IMR-90 (cell line): ENCODE data around the gene STAU1. TPM values are rescaled to one million over a fixed set of nuclear protein-coding genes. Genes with fewer than 3 reads are reported as not detected.
A peak's percentile ranks its signal among the peaks of the same experiment; 100 is the strongest.

Experiments used
- ATAC-seq: fragments of 200-7000 bp; cut with Tn5 transposase; 2 replicates; pipeline ENCODE4 v1.9.1; 2020; ENCODE audit warnings: low read depth, mild to moderate bottlenecking, moderate library complexity
- BruUV-seq: library from RNA; stranded (reverse); fragments of 400-500 nt; replicated peaks from 2 replicates; lab custom pipeline; 2021; lab: Mats Ljungman, UMichigan
- CTCF ChIA-PET: fragments of 300-600 bp; formaldehyde crosslinking; extraction: SDS; loops from one replicate; lab custom pipeline; 2021; ENCODE audit warnings: antibody characterized with exemption; lab: Yijun Ruan, JAX
- POLR2A ChIA-PET: fragments of 300-600 bp; sonication (Branson Sonifier 250); formaldehyde crosslinking; loops from one replicate; lab custom pipeline; 2022; ENCODE audit warnings: antibody characterized with exemption; ENCODE audit not compliant: unreplicated experiment; lab: Charles Lee
- DNase-seq: peaks from one replicate; pipeline ENCODE4 v3.0.0; 2013
- H2AFZ ChIP-seq: replicated peaks from 2 replicates; pipeline ENCODE3; 2013; ENCODE audit warnings: low read length, mild to moderate bottlenecking; ENCODE audit not compliant: poor library complexity
- H2AK5ac ChIP-seq: 2 replicates; pipeline ENCODE4 v1.6.1; 2013; ENCODE audit warnings: low read depth, low read length, inconsistent platforms
- H2AK9ac ChIP-seq: replicated peaks from 2 replicates; pipeline ENCODE3; 2013; ENCODE audit warnings: mild to moderate bottlenecking, low read depth, low read length, moderate library complexity; ENCODE audit not compliant: poor library complexity
- H2BK120ac ChIP-seq: 2 replicates; pipeline ENCODE4 v1.6.1; 2013; ENCODE audit warnings: low read depth, low read length, inconsistent platforms
- H2BK15ac ChIP-seq: 3 replicates; pipeline ENCODE4 v1.6.1; 2013; ENCODE audit warnings: low read depth, low read length, inconsistent platforms
- H2BK20ac ChIP-seq: 2 replicates; pipeline ENCODE4 v1.6.1; 2013; ENCODE audit warnings: low read depth, mild to moderate bottlenecking, inconsistent platforms, low read length, moderate library complexity
- H2BK5ac ChIP-seq: 2 replicates; pipeline ENCODE4 v1.6.1; 2013; ENCODE audit warnings: mild to moderate bottlenecking, low read depth, low read length, inconsistent platforms; ENCODE audit not compliant: poor library complexity, severe bottlenecking
- H3K14ac ChIP-seq: replicated peaks from 2 replicates; pipeline ENCODE4 v1.6.1; 2013; ENCODE audit warnings: low read depth, low read length, inconsistent platforms
- H3K18ac ChIP-seq: 2 replicates; pipeline ENCODE4 v1.6.1; 2013; ENCODE audit warnings: low read depth, low read length, control low read depth
- H3K23ac ChIP-seq: 2 replicates; pipeline ENCODE4 v1.6.1; 2013; ENCODE audit warnings: low read depth, low read length, inconsistent platforms
- H3K27ac ChIP-seq: 2 replicates; pipeline ENCODE4 v1.5.1; 2013; ENCODE audit warnings: mild to moderate bottlenecking, control low read depth, low read length; ENCODE audit not compliant: insufficient read depth
- H3K27me3 ChIP-seq: 2 replicates; pipeline ENCODE4 v1.6.1; 2013; ENCODE audit warnings: low read length; ENCODE audit not compliant: control insufficient read depth, insufficient read depth
- H3K36me3 ChIP-seq: 2 replicates; pipeline ENCODE4 v1.6.1; 2013; ENCODE audit warnings: low read length, mixed read lengths; ENCODE audit not compliant: control insufficient read depth, insufficient read depth
- H3K4ac ChIP-seq: 2 replicates; pipeline ENCODE4 v1.6.1; 2013; ENCODE audit warnings: low read depth, low read length, inconsistent platforms
- H3K4me1 ChIP-seq: 2 replicates; pipeline ENCODE4 v1.6.1; 2013; ENCODE audit warnings: low read length, mixed read lengths; ENCODE audit not compliant: control insufficient read depth, insufficient read depth
- H3K4me2 ChIP-seq: 2 replicates; pipeline ENCODE4 v1.6.1; 2013; ENCODE audit warnings: low read depth, mild to moderate bottlenecking, control low read depth, low read length, moderate library complexity
- H3K4me3 ChIP-seq: 2 replicates; pipeline ENCODE4 v1.5.1; 2013; ENCODE audit warnings: low read depth, mild to moderate bottlenecking, control low read depth, low read length, moderate library complexity; ENCODE audit not compliant: insufficient read depth
- H3K56ac ChIP-seq: 2 replicates; pipeline ENCODE4 v1.6.1; 2013; ENCODE audit warnings: low read length, inconsistent platforms; ENCODE audit not compliant: insufficient read depth; ENCODE audit errors: extremely low read depth
- H3K79me1 ChIP-seq, 2 experiments: 2 replicates each; pipeline ENCODE4 v1.6.1; 2013; ENCODE audit warnings: low read length in 2 of 2, inconsistent platforms in 1 of 2, low read depth in 1 of 2
- H3K9ac ChIP-seq: 2 replicates; pipeline ENCODE4 v1.6.1; 2013; ENCODE audit warnings: low read depth, low read length, control low read depth
- H3K9me1 ChIP-seq: 2 replicates; pipeline ENCODE4 v1.6.1; 2013; ENCODE audit warnings: low read length, inconsistent platforms; ENCODE audit not compliant: insufficient read depth
- H3K9me3 ChIP-seq: 2 replicates; pipeline ENCODE4 v1.6.1; 2013; ENCODE audit warnings: low read length; ENCODE audit not compliant: control insufficient read depth, insufficient read depth
- H4K20me1 ChIP-seq: 2 replicates; pipeline ENCODE4 v1.6.1; 2013; ENCODE audit warnings: low read length, inconsistent platforms; ENCODE audit not compliant: insufficient read depth
- H4K5ac ChIP-seq: 2 replicates; pipeline ENCODE4 v1.6.1; 2013; ENCODE audit warnings: mild to moderate bottlenecking, low read depth, low read length, control low read depth
- H4K8ac ChIP-seq, 2 experiments: 2 replicates each; pipeline ENCODE4 v1.6.1; 2013; ENCODE audit warnings: low read depth in 2 of 2, low read length in 2 of 2, control low read depth in 1 of 2, inconsistent platforms in 1 of 2
- H4K91ac ChIP-seq: 2 replicates; pipeline ENCODE4 v1.6.1; 2013; ENCODE audit warnings: low read depth, low read length, inconsistent platforms; ENCODE audit not compliant: insufficient read depth
- BHLHE40 ChIP-seq: fragments of 150-350 bp; IDR thresholded peaks from 2 replicates; pipeline ENCODE4 v1.6.1; 2016; ENCODE audit warnings: mild to moderate bottlenecking, low read depth, low read length
- CEBPB ChIP-seq: IDR thresholded peaks from 2 replicates; pipeline ENCODE4 v1.6.1; 2012; ENCODE audit warnings: low read depth, low read length, improper control_type of control experiment
- CHD1 ChIP-seq: IDR thresholded peaks from 2 replicates; pipeline ENCODE4 v1.6.1; 2012; ENCODE audit warnings: low read depth, low read length, improper control_type of control experiment
- MAFK ChIP-seq: IDR thresholded peaks from 2 replicates; pipeline ENCODE4 v1.6.1; 2012; ENCODE audit warnings: low read depth, low read length, improper control_type of control experiment
- MAZ ChIP-seq: IDR thresholded peaks from 2 replicates; pipeline ENCODE4 v1.6.1; 2012; ENCODE audit warnings: low read depth, mild to moderate bottlenecking, low read length, improper control_type of control experiment, moderate library complexity, borderline replicate concordance
- MXI1 ChIP-seq: IDR thresholded peaks from 2 replicates; pipeline ENCODE4 v1.6.1; 2012; ENCODE audit warnings: low read depth, mild to moderate bottlenecking, low read length, moderate library complexity, borderline replicate concordance
- NFE2L2 ChIP-seq: fragments of 150-350 bp; IDR thresholded peaks from 2 replicates; pipeline ENCODE4 v1.6.1; 2016; ENCODE audit warnings: low read depth, mild to moderate bottlenecking, low read length
- RAD21 ChIP-seq: IDR thresholded peaks from 2 replicates; pipeline ENCODE4 v1.6.1; 2012; ENCODE audit warnings: low read length, improper control_type of control experiment
- SMC3 ChIP-seq: fragments of 150-350 bp; IDR thresholded peaks from 2 replicates; pipeline ENCODE4 v1.6.1; 2016; ENCODE audit warnings: low read depth, mild to moderate bottlenecking, antibody characterized with exemption, low read length, moderate library complexity
- WGBS, 2 experiments: methylation state at CpG; one replicate each; pipeline versions ENCODE4 v1.1.5 to v1.1.7; 2013; ENCODE audit warnings: missing lambda C conversion rate in 2 of 2; ENCODE audit not compliant: insufficient read length in 1 of 2; ENCODE audit errors: extremely low coverage in 2 of 2; 5-methylcytosine and 5-hydroxymethylcytosine counted together
- dilution Hi-C: fragments of 300-500 bp; cut with HindIII; formaldehyde crosslinking; loops from one replicate; pipeline ENCODE4 v1.14.3; 2018; ENCODE audit warnings: low sequenced_read_pairs; ENCODE audit not compliant: unreplicated experiment
- in situ Hi-C: fragments of 300-500 bp; cut with MboI; formaldehyde crosslinking; loops from 3 replicates; pipeline ENCODE4 v1.14.3; 2019; ENCODE audit warnings: low sequenced_read_pairs, inconsistent platforms, mixed read lengths
- intact Hi-C: fragments of 100-400 bp; cut with micrococcal nuclease; formaldehyde crosslinking; loops from 2 replicates; pipeline ENCODE4 v1.10.0; 2022
- polyA plus RNA-seq, 3 experiments: library from polyadenylated mRNA; depleted of rRNA; stranded (reverse); fragments of >200 nt; gene quantifications; 2 replicates each; pipeline ENCODE4 v1.2.3, GENCODE V29; 2012; ENCODE audit warnings: low replicate concordance in 1 of 3
- total RNA-seq: library from RNA; depleted of rRNA; stranded (reverse); fragments of >200 nt; gene quantifications from 2 replicates; pipeline ENCODE4 v1.2.3, GENCODE V29; 2012
- TF ChIP-seq, protein P1 (sequence below): fragments of 150-350 bp; IDR thresholded peaks from 2 replicates; pipeline ENCODE4 v1.6.1; 2016; ENCODE audit warnings: low read depth, mild to moderate bottlenecking, low read length, moderate library complexity, borderline replicate concordance
- TF ChIP-seq, protein P2 (sequence below): fragments of 150-350 bp; IDR thresholded peaks from 2 replicates; pipeline ENCODE4 v1.6.1; 2017; ENCODE audit warnings: mild to moderate bottlenecking, antibody characterized with exemption, low read length, low read depth
- TF ChIP-seq, protein P3 (sequence below): conservative IDR thresholded peaks from 2 replicates; pipeline ENCODE4 v1.5.1; 2012; ENCODE audit warnings: mild to moderate bottlenecking, low read depth, low read length, improper control_type of control experiment

Gene STAU1
- total and polyA plus RNA-seq, 2 of the 4 experiments (the other 2 are of a cell fraction), result 35.3 to 50.3 TPM

DNA sequence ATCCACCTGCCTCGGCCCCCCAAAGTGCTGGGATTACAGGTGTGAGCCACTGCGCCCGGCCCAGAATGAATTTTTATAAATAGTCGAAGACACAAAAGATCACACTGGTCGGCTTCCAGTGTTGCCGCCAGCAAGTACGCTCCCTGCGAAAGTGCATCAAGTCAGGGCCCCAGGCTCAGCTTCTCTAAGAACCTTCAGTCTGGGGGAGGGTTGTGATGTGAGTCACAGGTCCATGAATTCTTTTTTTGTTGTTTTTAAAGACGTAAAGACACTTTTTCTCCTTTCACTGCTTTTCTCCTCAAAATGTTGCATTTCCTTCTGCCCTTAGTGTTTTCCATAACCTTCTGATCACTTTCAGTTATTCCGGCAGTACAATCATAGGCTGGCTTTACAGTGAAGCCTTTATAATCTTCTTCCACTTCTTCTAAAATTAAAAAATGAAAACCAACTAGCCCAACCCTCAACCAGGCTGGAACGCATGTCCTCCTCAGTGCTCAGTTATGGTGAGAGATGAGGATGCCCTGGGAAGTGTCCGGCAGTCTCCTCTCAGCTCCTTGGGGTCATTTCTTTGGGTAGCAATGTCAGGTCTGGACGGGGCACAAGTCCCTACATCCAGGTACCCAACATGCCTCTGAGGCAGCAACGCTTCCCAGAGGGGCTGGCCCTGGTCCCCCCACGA is 75.4 kb downstream of the STAU1 start:
- H3K36me3 ChIP-seq, result peaks cover 28% of the 10 kb centered on the region
- no peak overlapping the region for H2AK9ac ChIP-seq
- peaks cover 2% of the 10 kb centered on the region for H3K4me1 ChIP-seq
- H3K4ac ChIP-seq, result no peak overlapping the region
- H3K4me2 ChIP-seq, result no peak overlapping the region
- CTCF ChIA-PET, result interaction anchor here (0.6 kb wide), 1 partner anchor 75 kb away, joined by 5 read pairs; no protein-coding TSS in a partner anchor
- no TSS peak for BruUV-seq
- H2BK15ac ChIP-seq, result no peak overlapping the region
- H3K27ac ChIP-seq, result no peak overlapping the region
- peaks cover 14% of the 10 kb centered on the region for H3K9me1 ChIP-seq
- TF ChIP-seq RAD21 (no peak), CEBPB (no peak), SMC3 (no peak), MAZ (no peak), MXI1 (no peak), MAFK (no peak), NFE2L2 (no peak), CHD1 (no peak), BHLHE40 (no peak)
- TF ChIP-seq, protein P1, sequence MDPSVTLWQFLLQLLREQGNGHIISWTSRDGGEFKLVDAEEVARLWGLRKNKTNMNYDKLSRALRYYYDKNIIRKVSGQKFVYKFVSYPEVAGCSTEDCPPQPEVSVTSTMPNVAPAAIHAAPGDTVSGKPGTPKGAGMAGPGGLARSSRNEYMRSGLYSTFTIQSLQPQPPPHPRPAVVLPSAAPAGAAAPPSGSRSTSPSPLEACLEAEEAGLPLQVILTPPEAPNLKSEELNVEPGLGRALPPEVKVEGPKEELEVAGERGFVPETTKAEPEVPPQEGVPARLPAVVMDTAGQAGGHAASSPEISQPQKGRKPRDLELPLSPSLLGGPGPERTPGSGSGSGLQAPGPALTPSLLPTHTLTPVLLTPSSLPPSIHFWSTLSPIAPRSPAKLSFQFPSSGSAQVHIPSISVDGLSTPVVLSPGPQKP, result no peak
- TF ChIP-seq, protein P2, sequence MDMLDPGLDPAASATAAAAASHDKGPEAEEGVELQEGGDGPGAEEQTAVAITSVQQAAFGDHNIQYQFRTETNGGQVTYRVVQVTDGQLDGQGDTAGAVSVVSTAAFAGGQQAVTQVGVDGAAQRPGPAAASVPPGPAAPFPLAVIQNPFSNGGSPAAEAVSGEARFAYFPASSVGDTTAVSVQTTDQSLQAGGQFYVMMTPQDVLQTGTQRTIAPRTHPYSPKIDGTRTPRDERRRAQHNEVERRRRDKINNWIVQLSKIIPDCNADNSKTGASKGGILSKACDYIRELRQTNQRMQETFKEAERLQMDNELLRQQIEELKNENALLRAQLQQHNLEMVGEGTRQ, result no peak
- TF ChIP-seq, protein P3, sequence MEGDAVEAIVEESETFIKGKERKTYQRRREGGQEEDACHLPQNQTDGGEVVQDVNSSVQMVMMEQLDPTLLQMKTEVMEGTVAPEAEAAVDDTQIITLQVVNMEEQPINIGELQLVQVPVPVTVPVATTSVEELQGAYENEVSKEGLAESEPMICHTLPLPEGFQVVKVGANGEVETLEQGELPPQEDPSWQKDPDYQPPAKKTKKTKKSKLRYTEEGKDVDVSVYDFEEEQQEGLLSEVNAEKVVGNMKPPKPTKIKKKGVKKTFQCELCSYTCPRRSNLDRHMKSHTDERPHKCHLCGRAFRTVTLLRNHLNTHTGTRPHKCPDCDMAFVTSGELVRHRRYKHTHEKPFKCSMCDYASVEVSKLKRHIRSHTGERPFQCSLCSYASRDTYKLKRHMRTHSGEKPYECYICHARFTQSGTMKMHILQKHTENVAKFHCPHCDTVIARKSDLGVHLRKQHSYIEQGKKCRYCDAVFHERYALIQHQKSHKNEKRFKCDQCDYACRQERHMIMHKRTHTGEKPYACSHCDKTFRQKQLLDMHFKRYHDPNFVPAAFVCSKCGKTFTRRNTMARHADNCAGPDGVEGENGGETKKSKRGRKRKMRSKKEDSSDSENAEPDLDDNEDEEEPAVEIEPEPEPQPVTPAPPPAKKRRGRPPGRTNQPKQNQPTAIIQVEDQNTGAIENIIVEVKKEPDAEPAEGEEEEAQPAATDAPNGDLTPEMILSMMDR, result no peak
- no peak overlapping the region for H2AK5ac ChIP-seq
- ATAC-seq (peak; percentile 52), DNase-seq (peak; percentile 59)
- H3K18ac ChIP-seq, result no peak overlapping the region
- H2AFZ ChIP-seq, result no peak overlapping the region
- H2BK20ac ChIP-seq, result no peak overlapping the region
- peaks cover 4% of the 10 kb centered on the region for H4K20me1 ChIP-seq
- no peaks in the 10 kb centered on the region for H3K27me3 ChIP-seq
- POLR2A ChIA-PET, result no interaction called here
- no peak overlapping the region for H4K8ac ChIP-seq
- H3K4me3 ChIP-seq, result no peak overlapping the region
- H4K91ac ChIP-seq, result no peak overlapping the region
- dilution Hi-C loops (no loop called here), in situ Hi-C loops (no loop called here), intact Hi-C loops (no loop called here)
- no peak overlapping the region for H3K9ac ChIP-seq
- peaks cover 0 to 32% of the 10 kb centered on the region in 2 experiments; a peak in 3 of 4 replicates for H3K79me1 ChIP-seq
- no peak overlapping the region for H3K23ac ChIP-seq
- no peak overlapping the region for H4K5ac ChIP-seq
- H2BK5ac ChIP-seq, result no peak overlapping the region
- H3K56ac ChIP-seq, result no peak overlapping the region
- H3K14ac ChIP-seq, result no peak overlapping the region
- 100% methylated on average over 1 of the region's 15 CpGs; no CpG with 5 or more reads in 1 of the 2 experiments for WGBS, 2 experiments
- no peak overlapping the region for H2BK120ac ChIP-seq
- H3K9me3 ChIP-seq, result no peaks in the 10 kb centered on the region
